ENCODE data around the gene ORC3.

- TF ChIP-seq POLR2A (IDR thresholded peaks at IDR 0.05) (no peak), CTCF (IDR thresholded peaks at IDR 0.05) (no peak)
Observed at GRCh38 chr6:87618531-87618930, 28.6 kb downstream of the ORC3 start.

Measured in Peyer's patch (tissue), 4 donors.